Spleen (tissue), 11 donors: ENCODE data around the gene PLEKHG3. TPM values are rescaled to one million over a fixed set of nuclear protein-coding genes. Genes with fewer than 3 reads are reported as not detected.
"Not testable (repeated sequence)": the region's sequence is repeated elsewhere in the genome, so short reads cannot be mapped to it uniquely, and the experiment has no call there.

ENCODE experiments used
- DNase-seq: peaks from one replicate; pipeline ENCODE4 v3.0.0-alpha.2; 2020
- H3K27ac ChIP-seq, 8 donors: fragments of 200-600 bp; sonication (generic) in 7 of 8; 1 replicate in 4 of 8; 2 replicates in 4 of 8; pipeline versions ENCODE4 v1.5.0 to v1.8.0; 2016 to 2021; ENCODE audit warnings: inconsistent platforms in 4 of 8, mild to moderate bottlenecking in 4 of 8, moderate library complexity in 1 of 8
- H3K27me3 ChIP-seq, 7 donors: fragments of 200-600 bp; sonication (generic) in 6 of 7; replicated peaks in 1 of 7; 1 replicate in 4 of 7; 2 replicates in 3 of 7; pipeline versions ENCODE4 v1.5.0 to v1.8.0; 2016 to 2021; ENCODE audit warnings: inconsistent platforms in 3 of 7, mild to moderate bottlenecking in 1 of 7
- H3K36me3 ChIP-seq, 6 donors: fragments of 200-600 bp; sonication (generic) in 5 of 6; 1 replicate in 4 of 6; 2 replicates in 2 of 6; pipeline versions ENCODE4 v1.5.0 to v1.8.0; 2016 to 2021; ENCODE audit warnings: inconsistent platforms in 2 of 6
- H3K4me1 ChIP-seq, 6 donors: fragments of 200-600 bp; sonication (generic) in 5 of 6; 1 replicate in 3 of 6; 2 replicates in 3 of 6; pipeline versions ENCODE4 v1.5.0 to v1.8.0; 2016 to 2021; ENCODE audit warnings: inconsistent platforms in 3 of 6
- H3K4me3 ChIP-seq, 8 donors: fragments of 200-600 bp; sonication (generic) in 7 of 8; 1 replicate in 4 of 8; 2 replicates in 4 of 8; pipeline versions ENCODE4 v1.5.0 to v1.8.0; 2016 to 2021; ENCODE audit warnings: inconsistent platforms in 4 of 8, mild to moderate bottlenecking in 4 of 8, moderate library complexity in 2 of 8
- H3K9me3 ChIP-seq, 8 donors: fragments of 200-600 bp; sonication (generic) in 7 of 8; 1 replicate in 4 of 8; 2 replicates in 4 of 8; pipeline versions ENCODE4 v1.5.0 to v1.8.0; 2016 to 2021; ENCODE audit warnings: inconsistent platforms in 4 of 8
- POLR2A ChIP-seq, 3 donors: fragments of 450-650 bp; IDR thresholded peaks; one replicate each; pipeline ENCODE4 v1.5.1; 2017; ENCODE audit warnings: antibody characterized with exemption in 3 of 3, mild to moderate bottlenecking in 1 of 3
- POLR2AphosphoS5 ChIP-seq, 3 donors: sonication (generic); formaldehyde crosslinking; IDR thresholded peaks; one replicate each; pipeline ENCODE4 v1.5.1; 2017; ENCODE audit warnings: antibody characterized with exemption in 3 of 3
- WGBS, 5 donors: extraction: QIAGEN DNeasy Blood & Tissue Kit in 3 of 5; methylation state at CpG; one replicate each; pipeline versions ENCODE4 v1.1.5 to v1.1.7; 2013 to 2018; 5-methylcytosine and 5-hydroxymethylcytosine counted together
- intact Hi-C: fragments of 100-400 bp; cut with DNase I; formaldehyde crosslinking; loops from one replicate; pipeline ENCODE4 v1.15.0; 2023; ENCODE audit warnings: low total_unique reads
- polyA plus RNA-seq, 3 donors: library from polyadenylated mRNA; stranded (reverse); fragments of 200-250 nt; gene quantifications; one replicate each; pipeline ENCODE4 v1.2.1, GENCODE V29; 2013
- total RNA-seq, 7 donors: library from RNA; depleted of rRNA in 3 of 7; stranded (reverse); fragments of >200 nt in 3 of 7; fragmentation: NEBNext Ultra II Directional in 4 of 7; extraction: Animal tissue kit (Norgen Biotek cat#: 25700) in 4 of 7; gene quantifications; one replicate each; pipeline versions ENCODE4 v1.1.0 to v1.2.1, GENCODE V29; 2016 to 2021
- TF ChIP-seq, protein P1 (sequence below), 11 experiments: fragments of 200-600 bp in 7 of 11; fragments of 450-650 bp in 4 of 11; sonication (generic) in 4 of 11; IDR thresholded peaks in 8 of 11; conservative IDR thresholded peaks in 3 of 11; 1 replicate in 7 of 11; 2 replicates in 4 of 11; pipeline versions ENCODE4 v1.4.0 to v1.8.0; 2016 to 2021; ENCODE audit warnings: antibody characterized with exemption in 11 of 11, inconsistent platforms in 4 of 11, mild to moderate bottlenecking in 1 of 11
- donor health status: healthy with polysubstance abuse.
- donor health status: DM: no; HTN: no; CAD: no; lungs with moderate emphysema.
- donor health status: DM: no; HTN: no; CAD: no.
- donor health status: Bipolar disorder and iron deficiency.
- donor health status: healthy.
- donor health status: DM: no; HTN: no; CAD: no.
- donor health status: DM: yes; HTN: yes; CAD: no.

The PLEKHG3 gene
- total and polyA plus RNA-seq, 10 donors = 4.5 to 77.7 (median 45.4) TPM

GRCh38 chr14:64688031-64688430, 16.2 kb upstream of the PLEKHG3 start:
- TF ChIP-seq, protein P1, sequence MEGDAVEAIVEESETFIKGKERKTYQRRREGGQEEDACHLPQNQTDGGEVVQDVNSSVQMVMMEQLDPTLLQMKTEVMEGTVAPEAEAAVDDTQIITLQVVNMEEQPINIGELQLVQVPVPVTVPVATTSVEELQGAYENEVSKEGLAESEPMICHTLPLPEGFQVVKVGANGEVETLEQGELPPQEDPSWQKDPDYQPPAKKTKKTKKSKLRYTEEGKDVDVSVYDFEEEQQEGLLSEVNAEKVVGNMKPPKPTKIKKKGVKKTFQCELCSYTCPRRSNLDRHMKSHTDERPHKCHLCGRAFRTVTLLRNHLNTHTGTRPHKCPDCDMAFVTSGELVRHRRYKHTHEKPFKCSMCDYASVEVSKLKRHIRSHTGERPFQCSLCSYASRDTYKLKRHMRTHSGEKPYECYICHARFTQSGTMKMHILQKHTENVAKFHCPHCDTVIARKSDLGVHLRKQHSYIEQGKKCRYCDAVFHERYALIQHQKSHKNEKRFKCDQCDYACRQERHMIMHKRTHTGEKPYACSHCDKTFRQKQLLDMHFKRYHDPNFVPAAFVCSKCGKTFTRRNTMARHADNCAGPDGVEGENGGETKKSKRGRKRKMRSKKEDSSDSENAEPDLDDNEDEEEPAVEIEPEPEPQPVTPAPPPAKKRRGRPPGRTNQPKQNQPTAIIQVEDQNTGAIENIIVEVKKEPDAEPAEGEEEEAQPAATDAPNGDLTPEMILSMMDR (IDR thresholded peaks at IDR 0.05 in 8 of 11, conservative IDR thresholded peaks at IDR 0.05 in 3 of 11) = no peak
- no peak for TF ChIP-seq POLR2AphosphoS5 (IDR thresholded peaks at IDR 0.05)
- no peak for TF ChIP-seq POLR2A (IDR thresholded peaks at IDR 0.05)
- H3K36me3 ChIP-seq = no peaks in the 10 kb centered on the region
- H3K4me3 ChIP-seq = no peak overlapping the region
- 36 to 50% (median 46%) methylated on average over 2 of the region's 2 CpGs for WGBS, 5 donors
- no peaks in the 10 kb centered on the region for H3K27me3 ChIP-seq
- H3K9me3 ChIP-seq = no peaks in the 10 kb centered on the region
- H3K27ac ChIP-seq = peak overlapping the region in 1 of 8 donors; percentile 33
- peaks cover 3 to 34% (median 24%) of the 10 kb centered on the region in 6 donors for H3K4me1 ChIP-seq
- intact Hi-C loops = no loop called here
- DNase-seq = no peak

- Histone ChIP-seq H3K27me3 (no peaks in the 10 kb centered on the region), H3K4me3 (no peak overlapping the region), H3K4me1 (peaks cover 8 to 43% (median 31%) of the 10 kb centered on the region in 6 donors), H3K9me3 (no peaks in the 10 kb centered on the region), H3K36me3 (no peaks in the 10 kb centered on the region), H3K27ac (peak overlapping the region in 1 of 8 donors; percentile 13)
- DNase-seq = no peak
- no peak for TF ChIP-seq POLR2AphosphoS5 (IDR thresholded peaks at IDR 0.05)
- no peak for TF ChIP-seq POLR2A (IDR thresholded peaks at IDR 0.05)
- TF ChIP-seq, protein P1 (IDR thresholded peaks at IDR 0.05 in 8 of 11, conservative IDR thresholded peaks at IDR 0.05 in 3 of 11) = no peak
- 53 to 58% (median 57%) methylated on average over 5 to 7 of the region's 7 CpGs for WGBS, 5 donors
- intact Hi-C loops = no loop called here
These were observed 15.4 kb upstream of the PLEKHG3 start for GRCh38 chr14:64688811-64689281.

GRCh38 chr14:64689289-64689688, 14.9 kb upstream of the PLEKHG3 start:
- Histone ChIP-seq H3K27me3 (no peaks in the 10 kb centered on the region), H3K9me3 (no peaks in the 10 kb centered on the region), H3K27ac (no peak overlapping the region), H3K36me3 (no peaks in the 10 kb centered on the region), H3K4me1 (peaks cover 8 to 47% (median 33%) of the 10 kb centered on the region in 6 donors), H3K4me3 (no peak overlapping the region)
- TF ChIP-seq, protein P1 (IDR thresholded peaks at IDR 0.05 in 8 of 11, conservative IDR thresholded peaks at IDR 0.05 in 3 of 11) = no peak
- no peak for TF ChIP-seq POLR2A (IDR thresholded peaks at IDR 0.05)
- TF ChIP-seq POLR2AphosphoS5 (IDR thresholded peaks at IDR 0.05) = no peak
- 62 to 71% (median 66%) methylated on average over 3 of the region's 3 CpGs for WGBS, 5 donors
- DNase-seq = no peak
- intact Hi-C loops = no loop called here

- intact Hi-C loops, H3K27ac ChIP-seq, H3K4me3 ChIP-seq, H3K36me3 ChIP-seq, H3K9me3 ChIP-seq, H3K27me3 ChIP-seq: not testable (repeated sequence)
- peak; percentile 19 for DNase-seq
- H3K4me1 ChIP-seq = peaks cover 8 to 53% (median 33%) of the 10 kb centered on the region in 6 donors
- WGBS, 5 donors = 85 to 96% (median 92%) methylated on average over 6 of the region's 6 CpGs
These were observed 13.6 kb upstream of the PLEKHG3 start for GRCh38 chr14:64690607-64691006.

- H3K27me3 ChIP-seq = no peaks in the 10 kb centered on the region
- DNase-seq = no peak
- no peak overlapping the region for H3K4me3 ChIP-seq
- H3K27ac ChIP-seq = peak overlapping the region in 2 of 8 donors; percentile 13 to 53
- intact Hi-C loops = no loop called here
- TF ChIP-seq, protein P1 (IDR thresholded peaks at IDR 0.05 in 8 of 11, conservative IDR thresholded peaks at IDR 0.05 in 3 of 11) = no peak
- no peak for TF ChIP-seq POLR2AphosphoS5 (IDR thresholded peaks at IDR 0.05)
- no peak for TF ChIP-seq POLR2A (IDR thresholded peaks at IDR 0.05)
- WGBS, 5 donors = 79 to 87% (median 84%) methylated on average over 2 of the region's 2 CpGs
- H3K36me3 ChIP-seq = no peaks in the 10 kb centered on the region
- peaks cover 8 to 53% (median 34%) of the 10 kb centered on the region in 6 donors for H3K4me1 ChIP-seq
- no peaks in the 10 kb centered on the region for H3K9me3 ChIP-seq
These were observed 12.8 kb upstream of the PLEKHG3 start for GRCh38 chr14:64691376-64691775.
